Measurements from ENCODE around the gene UBE3D.

GRCh38 chr6:82863781-82864180 is 201.9 kb downstream of the UBE3D start:
- TF ChIP-seq CTCF (IDR thresholded peaks at IDR 0.05) (no peak), POLR2A (IDR thresholded peaks at IDR 0.05) (no peak)

All from Peyer's patch (tissue), 4 donors.